GM19035 (cell line): ENCODE measurements around the gene NR4A1.

Experiments used
- ATAC-seq: cut with Tn5 transposase; IDR thresholded peaks from one replicate; pipeline ENCODE4 v1.9.1; 2021; ENCODE audit not compliant: unreplicated experiment

NR4A1 gene

DNA sequence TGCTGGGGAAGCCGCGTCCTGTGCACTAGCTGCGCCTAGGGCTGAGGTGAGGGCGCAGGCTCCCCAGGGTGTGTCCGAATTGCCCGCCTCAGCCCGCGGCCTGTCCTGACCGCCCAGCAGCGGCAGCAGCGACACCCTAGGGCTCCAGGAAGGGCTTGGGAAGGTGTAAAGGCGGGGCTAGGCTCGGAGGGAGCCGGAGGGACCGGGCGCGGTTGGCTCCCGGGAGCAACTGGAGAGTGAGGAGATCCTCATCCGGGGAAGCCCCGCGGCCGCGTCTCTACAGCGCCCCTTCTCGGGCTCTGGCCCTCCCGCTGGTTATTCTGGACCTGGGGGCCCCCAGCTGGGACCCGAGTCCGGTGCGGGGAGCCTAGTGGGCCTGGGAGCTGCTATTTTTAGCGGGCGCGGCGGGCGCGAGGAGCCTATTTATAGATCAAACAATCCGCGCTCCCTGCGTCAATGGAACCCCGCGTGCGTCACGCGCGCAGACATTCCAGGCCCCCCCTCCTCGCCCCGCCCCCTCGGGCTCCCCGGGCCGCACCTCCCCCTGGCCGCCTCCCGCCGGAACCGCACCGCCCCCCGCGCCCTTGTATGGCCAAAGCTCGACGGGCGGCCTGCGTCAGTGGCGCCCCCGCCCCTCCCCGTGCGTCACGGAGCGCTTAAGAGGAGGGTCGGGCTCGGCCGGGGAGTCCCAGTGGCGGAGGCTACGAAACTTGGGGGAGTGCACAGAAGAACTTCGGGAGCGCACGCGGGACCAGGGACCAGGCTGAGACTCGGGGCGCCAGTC is at the start of gene NR4A1:
Gene NR4A1 (plus strand): TSS at position 685 of the 784 bp plus-strand sequence. CDS start 2,887 bp downstream, outside the sequence.
- peak; percentile 83 for ATAC-seq

DNA sequence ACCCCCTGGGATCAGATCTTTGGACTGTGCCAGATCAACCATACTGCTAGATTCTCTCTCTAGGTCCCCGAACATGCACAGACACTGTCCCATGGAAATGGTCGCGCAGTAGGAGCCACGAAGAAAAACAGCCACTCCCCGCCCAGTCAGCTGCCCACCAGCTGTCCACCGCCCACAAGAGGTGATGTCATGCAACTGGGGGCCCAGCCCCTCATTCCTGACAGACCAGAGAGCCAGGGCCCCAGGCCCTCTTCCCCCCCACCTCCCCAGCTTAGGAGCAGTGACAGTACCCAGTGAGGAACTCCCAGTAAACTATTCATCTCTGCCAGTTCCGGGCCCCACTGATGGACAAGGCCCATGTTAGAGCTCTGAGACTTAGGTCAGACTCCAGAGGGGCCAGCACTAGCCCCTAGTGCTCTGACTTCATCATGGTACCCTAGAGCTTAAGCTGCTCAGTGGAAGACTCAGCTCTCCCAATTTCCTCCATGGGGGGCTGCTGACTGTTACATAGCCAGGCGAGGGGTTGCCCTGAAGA is 48.2 kb upstream of the NR4A1 start:
- no peak for ATAC-seq

DNA sequence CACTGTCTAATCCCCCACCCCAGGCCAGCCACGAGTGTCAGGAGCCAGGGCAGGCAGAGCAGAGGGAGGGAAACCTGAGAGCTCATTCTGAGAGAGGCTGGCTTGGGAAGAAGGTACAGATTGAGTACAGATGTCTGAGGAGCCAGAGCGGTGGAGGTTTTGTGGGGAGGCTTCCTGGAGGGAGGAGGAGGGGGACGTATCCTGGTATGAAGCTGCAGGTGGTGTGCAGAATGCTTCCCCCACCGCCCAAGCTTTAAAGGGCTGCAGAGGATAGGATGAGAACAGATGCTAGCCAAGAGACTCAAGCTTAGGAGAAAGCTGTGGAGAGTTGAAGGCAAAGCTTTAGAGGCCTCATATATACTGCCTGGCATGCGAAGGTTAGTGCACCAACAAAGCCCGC is 47.7 kb upstream of the NR4A1 start:
- no peak for ATAC-seq

DNA sequence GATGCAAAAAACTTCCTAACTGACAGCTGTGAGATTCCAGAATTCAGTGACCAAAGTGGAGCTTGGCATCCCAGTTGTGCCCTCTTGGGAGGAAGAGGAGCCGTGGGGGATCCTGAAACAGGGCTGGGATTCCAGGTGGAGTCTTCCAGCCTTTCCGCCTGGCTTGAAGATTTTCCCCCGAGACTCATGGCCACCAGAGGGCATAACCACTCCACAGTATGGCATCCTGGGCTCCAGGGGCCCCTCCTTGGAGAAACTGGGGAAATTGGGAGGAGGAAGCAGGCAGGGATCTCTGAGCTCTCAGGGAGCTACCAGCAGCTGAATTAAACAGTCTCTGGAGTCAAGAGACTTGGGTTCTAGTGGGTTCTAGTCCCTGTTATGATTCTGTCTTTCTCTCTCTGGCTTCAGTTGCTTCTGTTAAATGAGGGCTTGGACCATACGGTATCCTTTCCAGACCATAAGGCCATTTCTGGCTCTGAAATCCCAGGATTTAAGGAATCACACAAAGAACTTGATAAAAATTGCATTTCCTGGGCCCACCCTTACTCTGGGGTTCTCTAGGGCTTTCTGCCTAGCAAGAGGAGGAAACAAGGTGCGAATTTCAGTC is 47.1 kb upstream of the NR4A1 start:
- ATAC-seq = no peak

DNA sequence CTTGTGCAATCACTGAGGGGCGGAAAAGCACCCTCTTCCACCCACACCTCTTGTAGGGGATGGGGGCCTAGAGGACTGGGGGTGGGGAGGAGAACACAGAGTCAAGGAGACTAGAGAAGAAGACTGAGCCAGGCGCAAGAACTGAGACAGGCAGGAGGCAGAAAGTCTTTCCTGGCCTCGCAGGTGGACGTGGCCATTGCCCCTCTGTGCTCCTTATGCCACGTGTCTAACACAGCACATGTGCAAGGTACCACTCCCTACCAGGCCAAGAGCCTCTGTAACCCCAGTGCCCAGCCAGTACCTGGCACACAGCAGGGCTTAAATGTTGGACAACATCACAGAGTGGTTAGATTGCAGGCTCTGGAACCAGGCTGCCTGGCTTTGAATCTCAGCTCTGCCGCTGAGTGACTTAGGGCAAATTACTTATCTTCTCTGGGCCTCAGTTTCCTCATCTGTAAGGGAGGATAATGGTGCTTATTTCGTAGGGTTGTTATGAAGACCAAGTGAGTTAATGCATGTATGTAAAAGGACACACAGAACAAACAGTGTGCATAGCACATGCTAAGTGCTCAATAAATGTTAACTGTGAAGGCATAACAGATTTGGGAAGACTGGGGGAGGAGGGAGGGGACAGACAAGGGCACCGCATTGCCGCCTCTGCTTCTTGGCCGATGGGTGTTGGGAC is 45.9 kb upstream of the NR4A1 start:
- no peak for ATAC-seq

DNA sequence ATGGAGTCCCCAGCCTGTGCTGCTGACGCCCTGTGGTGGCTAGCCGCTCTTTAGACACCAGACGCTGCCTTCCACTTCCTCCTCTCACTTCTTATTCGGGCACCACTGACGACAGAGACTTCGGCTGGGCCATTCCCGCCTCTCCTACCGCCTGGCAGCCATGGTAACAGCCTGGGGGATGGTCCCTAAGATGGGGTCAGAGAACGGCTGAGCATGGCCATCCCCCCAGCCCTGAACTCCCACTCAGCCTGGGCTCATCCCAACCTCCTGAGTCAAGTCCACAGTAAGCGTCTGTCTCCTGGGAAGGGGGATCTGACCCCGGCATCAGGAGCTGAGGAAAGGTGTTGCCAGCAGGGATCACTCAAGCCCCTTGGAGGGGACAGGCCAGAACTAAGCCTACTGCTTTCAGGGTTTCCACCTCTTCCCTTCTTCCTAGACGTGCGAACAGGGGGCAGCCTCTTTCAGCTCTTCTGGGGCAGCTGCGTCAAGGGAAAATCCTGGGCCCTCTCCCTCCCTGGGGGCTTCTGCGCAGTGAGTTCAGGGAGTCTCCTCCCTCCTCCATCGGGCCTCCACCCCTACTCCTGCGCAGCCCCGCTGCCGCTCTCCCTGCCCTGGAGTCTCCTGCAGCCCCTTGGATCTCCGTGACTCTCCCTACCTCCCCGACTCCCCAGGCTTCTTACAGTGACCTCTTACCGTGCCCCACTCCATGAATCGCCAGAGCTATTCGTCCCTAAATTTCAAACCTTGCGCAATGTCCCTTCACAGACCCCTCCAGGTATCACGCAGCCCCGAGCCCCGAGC is 45.1 kb upstream of the NR4A1 start:
- peak; percentile 73 for ATAC-seq

DNA sequence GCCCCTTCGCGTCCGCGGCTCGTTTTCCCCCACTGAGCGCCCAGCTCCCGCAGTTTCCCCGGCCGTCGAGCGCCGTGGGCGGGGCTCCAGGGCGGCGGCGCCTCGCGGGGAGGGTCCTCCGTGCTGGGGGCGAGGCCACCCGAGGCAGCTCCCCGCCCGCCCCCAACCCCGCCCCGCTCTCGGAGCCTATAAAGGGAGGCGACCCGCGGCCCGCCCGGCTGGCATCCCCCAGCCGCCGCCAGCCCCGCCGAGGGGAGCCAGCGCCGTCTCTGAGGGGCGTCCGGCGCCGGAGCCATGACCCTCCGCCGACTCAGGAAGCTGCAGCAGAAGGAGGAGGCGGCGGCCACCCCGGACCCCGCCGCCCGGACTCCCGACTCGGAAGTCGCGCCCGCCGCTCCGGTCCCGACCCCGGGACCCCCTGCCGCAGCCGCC is 44.5 kb upstream of the NR4A1 start, which contains the start of gene TAMALIN:
Gene TAMALIN (plus strand): TSS at position 221 of the 432 bp plus-strand sequence. CDS start 74 bp downstream, at position 295.
- ATAC-seq = no peak

DNA sequence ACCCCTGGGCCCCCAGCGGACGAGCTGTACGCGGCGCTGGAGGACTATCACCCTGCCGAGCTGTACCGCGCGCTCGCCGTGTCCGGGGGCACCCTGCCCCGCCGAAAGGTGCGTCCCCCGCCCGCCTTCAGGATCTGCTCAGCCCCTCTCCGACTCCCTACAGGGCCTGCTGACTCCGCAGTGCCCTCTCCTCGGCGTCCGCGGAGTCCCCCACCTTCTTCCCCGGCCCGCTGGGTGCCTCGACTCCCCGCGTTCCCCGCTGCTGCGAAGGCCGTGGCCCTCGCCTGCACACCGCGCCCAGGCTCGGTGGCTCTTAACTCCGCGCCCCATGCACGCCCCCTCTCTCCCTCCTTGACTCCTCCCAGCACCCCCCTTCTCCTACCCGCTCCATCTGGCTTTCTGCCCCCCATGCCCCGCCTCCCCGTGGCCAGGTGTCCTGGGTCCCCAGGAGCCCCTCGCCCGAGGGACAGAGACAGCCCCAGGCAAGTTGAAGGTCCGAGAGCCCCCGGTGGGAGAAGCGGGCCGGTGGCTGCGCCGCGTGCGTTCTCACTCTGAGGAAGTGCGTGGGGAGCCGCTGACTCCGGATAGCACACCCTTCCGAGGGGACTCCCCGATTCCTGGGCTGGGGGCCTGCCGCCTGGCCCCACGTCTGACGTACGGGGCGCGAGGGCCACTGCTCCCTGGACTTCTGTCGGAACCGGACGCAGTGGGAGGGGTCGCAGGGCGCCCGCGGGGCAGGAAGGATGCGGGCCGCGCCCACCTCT is 43.9 kb upstream of the NR4A1 start:
- ATAC-seq = no peak

DNA sequence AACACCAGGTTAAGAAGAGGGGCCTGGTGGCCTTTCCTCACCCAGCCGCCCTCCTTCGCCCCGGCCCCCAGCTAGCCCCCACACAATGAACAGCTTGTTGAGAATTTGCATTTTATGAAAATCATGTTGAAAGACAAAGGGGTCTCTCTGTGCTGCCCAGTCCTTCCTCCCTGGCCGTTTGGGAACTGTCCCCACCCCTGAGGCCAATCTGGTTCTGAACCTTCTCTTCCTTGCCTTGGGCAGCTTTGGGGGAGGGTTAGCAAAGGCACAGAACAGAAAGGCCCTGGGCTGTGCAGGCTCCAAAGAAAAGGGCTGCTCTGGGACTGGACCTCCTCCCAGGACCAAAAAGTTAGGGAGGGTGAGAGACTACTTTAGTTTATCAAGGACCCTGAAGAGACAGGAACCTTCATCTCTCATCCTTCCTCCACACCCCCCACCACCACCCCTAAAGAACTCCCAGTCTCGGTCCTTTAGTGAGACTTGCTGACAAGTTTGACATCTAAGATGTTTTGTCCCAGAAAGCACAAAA is 43.2 kb upstream of the NR4A1 start:
- no peak for ATAC-seq

DNA sequence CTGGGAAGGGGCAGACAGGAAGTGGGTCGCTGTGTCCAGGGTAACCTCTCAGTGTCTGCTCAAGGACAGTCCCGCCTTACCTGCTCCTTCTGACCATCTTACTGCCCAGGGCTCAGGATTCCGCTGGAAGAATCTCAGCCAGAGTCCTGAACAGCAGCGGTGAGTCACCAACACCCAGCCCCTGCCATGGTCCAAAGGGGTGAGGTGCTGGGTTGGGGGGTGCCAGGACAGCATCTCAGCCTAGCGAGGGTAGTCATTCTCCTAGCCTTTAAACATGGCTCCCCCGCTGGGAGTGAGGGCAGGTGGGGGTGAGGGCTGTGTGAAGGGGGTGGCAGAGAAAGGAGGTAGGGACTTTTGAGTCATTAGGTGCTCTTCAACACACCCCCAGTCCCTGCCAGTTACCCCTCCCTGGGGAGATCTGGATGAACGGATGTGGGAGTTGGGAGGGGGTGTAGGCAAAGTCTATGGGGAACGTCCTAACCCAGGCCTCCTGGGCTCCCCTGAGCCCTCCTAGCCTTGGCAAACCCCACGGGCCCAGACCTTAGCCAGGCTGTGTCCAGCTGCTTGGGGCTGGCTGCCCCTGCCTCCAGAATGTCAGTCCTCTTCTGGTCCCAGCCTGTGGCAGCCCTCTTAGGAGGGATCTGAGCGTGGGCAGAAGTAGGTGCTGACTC is 42.0 kb upstream of the NR4A1 start:
- ATAC-seq = no peak

DNA sequence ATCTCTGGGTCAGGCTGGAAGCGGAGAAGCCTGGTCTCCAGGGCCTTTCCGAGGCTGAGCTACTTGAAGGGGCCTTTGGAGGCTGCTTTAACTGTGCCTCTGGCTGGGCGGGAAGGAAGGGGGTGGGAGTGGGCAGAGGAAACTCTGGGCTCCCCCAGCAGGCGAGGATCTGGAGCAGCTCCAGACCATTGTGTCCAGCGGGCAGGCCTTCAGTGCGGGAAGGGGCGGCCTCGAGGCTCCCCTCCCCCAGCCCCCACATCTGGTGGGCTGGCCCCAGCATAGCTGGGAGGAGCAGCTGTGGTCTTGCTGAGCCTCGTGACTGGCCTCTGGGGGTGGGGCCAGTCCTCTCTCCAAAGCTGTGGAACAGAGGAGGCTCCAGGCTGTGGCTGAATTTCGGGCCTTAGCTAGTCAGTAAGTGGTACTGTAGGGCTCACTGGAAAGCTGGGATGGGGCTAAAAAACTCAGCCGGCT is 41.1 kb upstream of the NR4A1 start:
- ATAC-seq = no peak

DNA sequence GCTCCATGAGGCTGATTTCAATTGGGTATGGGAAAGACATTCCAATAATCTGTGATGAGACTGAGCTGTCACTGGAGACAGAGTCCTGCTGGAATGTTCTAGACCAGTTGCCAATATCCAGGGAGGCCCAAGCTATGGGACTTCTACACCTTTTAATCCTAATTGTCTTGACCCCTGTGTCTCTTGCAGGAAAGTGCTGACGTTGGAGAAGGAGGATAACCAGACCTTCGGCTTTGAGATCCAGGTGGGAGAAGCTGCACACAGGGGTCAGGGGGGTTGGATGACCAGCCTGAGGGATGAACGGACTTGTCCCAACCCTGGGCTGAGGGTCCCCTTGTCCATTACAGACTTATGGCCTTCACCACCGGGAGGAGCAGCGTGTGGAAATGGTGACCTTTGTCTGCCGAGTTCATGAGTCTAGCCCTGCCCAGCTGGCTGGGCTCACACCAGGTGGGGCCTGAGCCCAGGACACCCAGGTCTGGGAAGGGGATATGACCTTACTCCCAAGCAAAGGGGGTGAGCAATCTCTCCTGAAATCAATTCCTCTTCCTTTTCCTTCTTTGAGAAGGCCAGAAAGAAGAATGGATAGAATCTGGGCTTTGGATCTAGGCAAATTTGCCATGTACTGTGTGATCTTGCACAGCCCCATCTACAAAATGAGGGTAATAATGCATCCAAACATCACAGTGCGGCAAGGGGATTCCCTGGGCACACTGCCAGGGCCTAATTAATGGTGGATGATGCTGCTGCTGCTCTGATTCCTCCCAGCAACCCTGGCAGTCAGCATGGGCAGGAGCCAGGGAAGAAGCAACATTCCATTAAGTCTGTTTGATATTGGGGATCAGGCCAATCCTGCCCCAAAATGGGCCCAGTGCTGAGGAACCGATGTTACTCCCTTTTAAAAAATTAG is 40.3 kb upstream of the NR4A1 start:
- ATAC-seq = no peak

DNA sequence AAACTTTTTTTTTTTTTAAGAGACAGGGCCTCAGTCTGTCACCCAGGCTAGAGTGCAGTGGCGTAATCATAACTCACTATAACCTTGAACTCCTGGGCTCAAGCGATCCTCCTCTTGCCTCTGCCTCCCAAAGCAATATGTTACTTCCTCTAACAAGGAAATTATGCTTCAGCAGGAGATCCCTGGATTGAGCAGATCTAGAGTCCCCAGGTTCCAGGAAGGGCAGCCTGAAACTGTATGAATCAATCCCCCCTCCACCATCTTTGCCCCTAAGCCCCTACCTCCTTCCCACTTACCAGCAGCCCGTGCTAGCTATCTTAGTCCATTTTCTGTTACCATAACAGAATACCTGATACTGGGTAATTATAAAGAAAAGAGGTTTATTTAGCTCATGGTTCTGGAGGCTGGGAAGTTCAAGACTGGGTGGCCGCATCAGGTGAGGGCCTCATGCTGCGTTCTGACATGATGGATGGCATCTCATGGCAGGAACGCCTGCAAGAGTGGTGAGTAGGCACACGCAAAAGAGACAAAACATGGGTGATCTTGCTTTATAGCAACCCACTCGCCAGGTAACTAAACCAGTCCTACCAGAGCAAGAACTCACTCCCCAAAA is 39.5 kb upstream of the NR4A1 start:
- ATAC-seq = no peak

DNA sequence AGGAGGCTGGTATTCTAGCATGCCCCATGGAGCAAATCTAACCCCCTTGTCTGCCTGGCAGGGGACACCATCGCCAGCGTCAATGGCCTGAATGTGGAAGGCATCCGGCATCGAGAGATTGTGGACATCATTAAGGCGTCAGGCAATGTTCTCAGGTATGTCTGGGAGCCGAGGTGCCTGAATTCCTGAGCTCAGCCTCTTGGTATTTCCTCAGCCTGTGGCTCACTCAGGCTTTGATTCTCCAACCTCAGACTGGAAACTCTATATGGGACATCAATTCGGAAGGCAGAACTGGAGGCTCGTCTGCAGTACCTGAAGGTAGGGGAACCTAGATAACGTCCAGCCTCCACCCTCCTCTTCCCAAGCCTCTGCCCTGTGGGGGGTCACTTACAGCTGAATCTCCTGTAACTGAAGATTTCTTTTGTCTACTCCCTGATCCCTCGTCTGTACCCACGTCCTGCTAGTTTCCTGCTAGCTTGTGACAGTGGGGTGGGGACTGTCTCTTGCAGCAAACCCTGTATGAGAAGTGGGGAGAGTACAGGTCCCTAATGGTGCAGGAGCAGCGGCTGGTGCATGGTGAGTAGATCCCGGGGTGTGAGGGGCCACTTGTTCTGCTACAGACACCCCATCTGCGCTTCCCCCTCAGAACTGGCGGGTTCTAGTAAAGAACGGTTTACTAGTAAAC is 37.5 kb upstream of the NR4A1 start:
- no peak for ATAC-seq

DNA sequence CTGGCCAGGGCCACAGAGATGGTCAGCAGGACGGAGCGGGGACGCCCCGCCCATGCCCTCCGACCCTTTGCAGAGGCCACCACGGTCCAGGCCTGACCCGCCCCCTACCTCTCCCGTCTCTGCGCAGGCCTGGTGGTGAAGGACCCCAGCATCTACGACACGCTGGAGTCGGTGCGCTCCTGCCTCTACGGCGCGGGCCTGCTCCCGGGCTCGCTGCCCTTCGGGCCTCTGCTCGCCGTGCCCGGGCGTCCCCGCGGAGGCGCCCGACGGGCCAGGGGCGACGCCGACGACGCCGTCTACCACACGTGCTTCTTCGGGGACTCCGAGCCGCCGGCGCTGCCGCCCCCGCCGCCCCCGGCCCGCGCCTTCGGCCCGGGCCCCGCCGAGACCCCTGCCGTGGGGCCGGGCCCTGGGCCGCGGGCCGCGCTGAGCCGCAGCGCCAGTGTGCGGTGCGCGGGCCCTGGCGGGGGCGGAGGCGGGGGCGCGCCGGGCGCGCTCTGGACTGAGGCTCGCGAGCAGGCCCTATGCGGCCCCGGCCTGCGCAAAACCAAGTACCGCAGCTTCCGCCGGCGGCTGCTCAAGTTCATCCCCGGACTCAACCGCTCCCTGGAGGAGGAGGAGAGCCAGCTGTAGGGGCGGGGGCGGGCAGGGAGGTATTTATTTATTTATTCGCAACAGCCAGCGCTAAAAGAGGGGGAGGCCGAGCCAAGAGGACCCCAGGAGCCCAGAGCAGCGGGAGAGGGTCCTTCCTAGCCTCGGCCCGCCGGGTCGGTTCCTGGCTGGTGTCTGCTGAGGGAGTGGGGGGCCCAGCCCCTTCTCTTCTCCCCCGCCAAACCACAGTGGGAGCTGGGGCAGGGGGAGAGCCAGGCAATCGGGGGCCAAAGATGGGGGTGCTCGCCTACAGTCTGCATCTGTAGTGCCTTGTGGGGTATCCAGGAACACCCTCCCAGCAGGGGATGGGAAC is 36.4 kb upstream of the NR4A1 start:
- no peak for ATAC-seq

DNA sequence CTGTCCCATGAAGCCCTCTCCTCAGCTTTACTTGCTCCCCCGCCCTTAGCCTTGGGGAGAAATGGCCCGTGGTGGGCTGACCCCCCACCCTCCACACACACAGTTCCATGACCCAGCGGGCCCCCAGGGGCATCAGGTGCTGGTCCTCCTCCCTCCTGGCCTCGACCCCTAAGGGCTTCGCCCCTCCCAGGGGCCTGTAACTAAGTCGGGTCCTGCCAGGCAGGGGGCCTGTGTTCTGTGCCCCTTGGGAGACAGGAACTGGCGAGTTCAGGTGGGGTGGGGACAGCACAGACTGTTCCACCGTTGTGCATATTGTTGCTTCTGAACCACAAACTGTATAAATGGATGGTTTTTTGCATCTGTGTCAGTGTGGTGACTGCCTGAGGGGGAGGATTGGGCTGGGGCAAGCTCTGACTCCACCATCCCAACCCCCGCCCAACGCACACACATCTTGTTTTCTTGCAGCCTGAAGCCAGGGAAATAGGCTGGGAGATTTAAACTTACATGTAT is 35.7 kb upstream of the NR4A1 start:
- no peak for ATAC-seq
